Caco-2 (cell line): ENCODE measurements around the gene C11orf24. TPM values are rescaled to one million over a fixed set of nuclear protein-coding genes. Genes with fewer than 3 reads are reported as not detected.
A peak's percentile ranks its signal among the peaks of the same experiment; 100 is the strongest.

Experiments used
- BruUV-seq: library from RNA; stranded (reverse); fragments of 400-500 nt; replicated peaks from 2 replicates; lab custom pipeline; 2021; lab: Mats Ljungman, UMichigan
- CTCF ChIA-PET: fragments of 300-600 bp; sonication (Branson Sonifier 250); formaldehyde crosslinking; loops from one replicate; lab custom pipeline; 2022; ENCODE audit warnings: antibody characterized with exemption; lab: Charles Lee
- POLR2A ChIA-PET: fragments of 300-600 bp; sonication (Branson Sonifier 250); formaldehyde crosslinking; loops from one replicate; lab custom pipeline; 2022; ENCODE audit warnings: antibody characterized with exemption; lab: Charles Lee
- DNase-seq, 2 experiments: peaks; one replicate each; pipeline versions ENCODE4 v3.0.0 to v3.0.0-alpha.2; 2020 to 2022
- H3K27me3 ChIP-seq: replicated peaks from 2 replicates; pipeline ENCODE4 v1.6.0; 2011; ENCODE audit warnings: low read length; ENCODE audit not compliant: control insufficient read depth, insufficient read depth
- H3K36me3 ChIP-seq: 2 replicates; pipeline ENCODE4 v1.5.1; 2011; ENCODE audit warnings: low read length; ENCODE audit not compliant: control insufficient read depth, insufficient read depth
- H3K4me1 ChIP-seq: fragments of 250-450 bp; sonication (Bioruptor Pico); 2 replicates; pipeline ENCODE4 v1.5.1; 2020; ENCODE audit warnings: mild to moderate bottlenecking
- H3K4me3 ChIP-seq: 2 replicates; pipeline ENCODE4 v1.5.1; 2011; ENCODE audit warnings: low read depth, mild to moderate bottlenecking, control low read depth, low read length
- H3K9me3 ChIP-seq: fragments of 250-450 bp; sonication (Bioruptor Pico); 2 replicates; pipeline ENCODE4 v1.5.1; 2020; ENCODE audit warnings: mild to moderate bottlenecking, moderate library complexity
- H3K27ac Mint-ChIP-seq: one replicate; pipeline ENCODE4 v1.8.0; 2022; ENCODE audit warnings: mixed read lengths; ENCODE audit not compliant: unreplicated experiment
- H3K27me3 Mint-ChIP-seq: one replicate; pipeline ENCODE4 v1.8.0; 2022; ENCODE audit warnings: mixed read lengths; ENCODE audit not compliant: insufficient read depth, unreplicated experiment
- H3K36me3 Mint-ChIP-seq: one replicate; pipeline ENCODE4 v1.8.0; 2022; ENCODE audit warnings: mild to moderate bottlenecking, mixed read lengths; ENCODE audit not compliant: insufficient read depth, unreplicated experiment
- H3K4me1 Mint-ChIP-seq: one replicate; pipeline ENCODE4 v1.8.0; 2022; ENCODE audit warnings: low read depth, mixed read lengths; ENCODE audit not compliant: unreplicated experiment
- H3K4me3 Mint-ChIP-seq: one replicate; pipeline ENCODE4 v1.8.0; 2022; ENCODE audit warnings: mild to moderate bottlenecking, moderate library complexity, mixed read lengths; ENCODE audit not compliant: unreplicated experiment
- H3K9me3 Mint-ChIP-seq: one replicate; pipeline ENCODE4 v1.8.0; 2022; ENCODE audit warnings: mixed read lengths; ENCODE audit not compliant: unreplicated experiment
- intact Hi-C: fragments of 100-400 bp; cut with micrococcal nuclease; formaldehyde crosslinking; loops from one replicate; pipeline ENCODE4 v1.10.0; 2022; ENCODE audit not compliant: unreplicated experiment
- total RNA-seq: library from RNA; stranded (reverse); gene quantifications from 2 replicates; pipeline ENCODE4 v1.2.3, GENCODE V29; 2022
- TF ChIP-seq, protein P1 (sequence below), 2 experiments: fragments of 200-600 bp in 1 of 2; IDR thresholded peaks; 1 replicate in 1 of 2; 2 replicates in 1 of 2; pipeline versions ENCODE4 v1.5.1 to v1.8.0; 2011 to 2022; ENCODE audit warnings: antibody characterized with exemption in 1 of 2, control low read depth in 1 of 2, inconsistent platforms in 1 of 2, low read depth in 1 of 2, low read length in 1 of 2, mild to moderate bottlenecking in 1 of 2, moderate library complexity in 1 of 2; ENCODE audit not compliant: insufficient read depth in 1 of 2, severe bottlenecking in 1 of 2, unreplicated experiment in 1 of 2

C11orf24 gene
- total RNA-seq, 1 experiment from 2014 or later = 79.8 TPM

DNA sequence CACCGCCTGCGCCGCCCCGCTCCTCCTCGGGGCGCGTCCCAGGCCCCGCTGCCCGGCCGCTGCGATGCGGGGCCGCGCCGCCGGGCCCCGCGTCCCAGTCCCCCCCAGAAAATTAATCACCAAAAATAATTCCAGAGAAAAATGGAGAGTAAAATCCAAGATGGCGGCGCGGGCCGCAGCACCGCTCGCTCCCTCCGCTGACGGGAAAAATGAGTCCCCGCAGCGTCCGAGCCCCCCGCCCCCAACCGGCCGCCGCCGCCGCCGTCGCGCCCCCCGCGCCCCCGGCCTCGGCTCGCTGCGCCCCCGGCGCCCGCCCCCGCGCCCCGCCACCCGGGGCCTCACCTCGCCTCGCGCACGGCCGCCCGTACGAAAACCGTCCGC, 58.6 kb downstream of the C11orf24 start, which contains the start of gene KMT5B:
TSS of gene KMT5B (minus strand) at position 162 of the 381 bp plus-strand sequence. CDS start 23,220 bp downstream, outside the sequence.
- Mint-ChIP-seq H3K27me3 (no peaks in the 10 kb centered on the region), H3K4me1 (peaks cover 37% of the 10 kb centered on the region), H3K4me3 (peak within 1 kb of the TSS; percentile 86), H3K27ac (peak within 1 kb of the TSS; percentile 85), H3K36me3 (peaks cover 30% of the 10 kb centered on the region), H3K9me3 (no peaks in the 10 kb centered on the region)
- ChIA-PET POLR2A (no interaction called here), CTCF (interaction anchor here (1.8 kb wide), 1 partner anchor 85 kb away, joined by 6 read pairs; no protein-coding TSS in a partner anchor)
- H3K36me3 ChIP-seq = no peaks in the 10 kb centered on the region
- H3K9me3 ChIP-seq = no peaks in the 10 kb centered on the region
- BruUV-seq = no TSS peak
- DNase-seq = peak in 1 of 2 experiments; percentile 89
- H3K27me3 ChIP-seq = no peaks in the 10 kb centered on the region
- TF ChIP-seq, protein P1, sequence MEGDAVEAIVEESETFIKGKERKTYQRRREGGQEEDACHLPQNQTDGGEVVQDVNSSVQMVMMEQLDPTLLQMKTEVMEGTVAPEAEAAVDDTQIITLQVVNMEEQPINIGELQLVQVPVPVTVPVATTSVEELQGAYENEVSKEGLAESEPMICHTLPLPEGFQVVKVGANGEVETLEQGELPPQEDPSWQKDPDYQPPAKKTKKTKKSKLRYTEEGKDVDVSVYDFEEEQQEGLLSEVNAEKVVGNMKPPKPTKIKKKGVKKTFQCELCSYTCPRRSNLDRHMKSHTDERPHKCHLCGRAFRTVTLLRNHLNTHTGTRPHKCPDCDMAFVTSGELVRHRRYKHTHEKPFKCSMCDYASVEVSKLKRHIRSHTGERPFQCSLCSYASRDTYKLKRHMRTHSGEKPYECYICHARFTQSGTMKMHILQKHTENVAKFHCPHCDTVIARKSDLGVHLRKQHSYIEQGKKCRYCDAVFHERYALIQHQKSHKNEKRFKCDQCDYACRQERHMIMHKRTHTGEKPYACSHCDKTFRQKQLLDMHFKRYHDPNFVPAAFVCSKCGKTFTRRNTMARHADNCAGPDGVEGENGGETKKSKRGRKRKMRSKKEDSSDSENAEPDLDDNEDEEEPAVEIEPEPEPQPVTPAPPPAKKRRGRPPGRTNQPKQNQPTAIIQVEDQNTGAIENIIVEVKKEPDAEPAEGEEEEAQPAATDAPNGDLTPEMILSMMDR (IDR thresholded peaks at IDR 0.05; ENCODE audit: insufficient read depth in 1 of 2, low read depth in 1 of 2, low read length in 1 of 2, severe bottlenecking in 1 of 2, unreplicated experiment in 1 of 2) = no peak
- H3K4me1 ChIP-seq = peaks cover 21% of the 10 kb centered on the region
- intact Hi-C loops = no loop called here
- H3K4me3 ChIP-seq = peak within 1 kb of the TSS; percentile 99

DNA sequence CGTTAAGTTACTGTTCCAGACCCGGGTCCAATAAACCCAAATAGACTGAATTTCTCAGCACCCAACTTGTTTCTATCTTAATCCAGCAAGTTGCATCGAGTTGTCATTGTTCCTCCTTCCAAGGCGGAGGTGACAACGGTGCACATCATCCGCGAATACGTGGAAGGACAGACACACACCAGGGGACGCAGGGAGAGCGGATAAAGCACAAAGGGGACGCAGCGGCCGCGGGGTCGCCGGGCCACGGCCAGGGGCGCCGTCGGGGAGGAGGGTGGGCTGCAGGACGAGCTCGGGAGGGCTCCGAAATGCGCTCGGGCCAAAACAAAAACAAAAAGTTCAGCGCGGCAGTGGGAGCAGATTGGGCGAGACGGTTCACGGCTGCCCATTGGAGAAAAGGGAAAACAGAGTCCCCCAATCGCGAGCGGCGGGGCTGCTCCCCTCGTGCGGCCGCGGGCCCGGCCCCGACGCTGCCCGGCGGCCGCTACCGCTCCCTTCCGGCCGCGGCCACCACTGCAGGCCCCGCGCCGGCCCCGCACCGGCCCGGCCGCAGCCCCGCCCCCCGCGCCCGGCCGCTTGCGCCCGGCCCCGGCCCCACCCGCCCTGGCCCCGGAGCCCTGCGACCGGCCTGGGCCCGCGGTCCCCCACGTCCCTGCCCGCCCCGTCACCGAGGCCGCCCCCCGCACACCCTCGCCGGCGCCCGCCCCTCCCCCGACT, 59.2 kb downstream of the C11orf24 start:
- Mint-ChIP-seq H3K4me3 (peak overlapping the region; percentile 86), H3K27me3 (no peaks in the 10 kb centered on the region), H3K4me1 (peaks cover 38% of the 10 kb centered on the region), H3K36me3 (peaks cover 30% of the 10 kb centered on the region), H3K9me3 (no peaks in the 10 kb centered on the region), H3K27ac (peak overlapping the region; percentile 85)
- POLR2A ChIA-PET = no interaction called here
- H3K9me3 ChIP-seq = no peaks in the 10 kb centered on the region
- peaks cover 21% of the 10 kb centered on the region for H3K4me1 ChIP-seq
- intact Hi-C loops = no loop called here
- peak overlapping the region; percentile 99 for H3K4me3 ChIP-seq
- CTCF ChIA-PET = interaction anchor here (0.7 to 1.8 kb wide), 2 partner anchors 85 to 95 kb away, joined by 4 to 6 read pairs; no protein-coding TSS in a partner anchor
- H3K27me3 ChIP-seq = no peaks in the 10 kb centered on the region
- no peaks in the 10 kb centered on the region for H3K36me3 ChIP-seq
- no TSS peak for BruUV-seq
- TF ChIP-seq, protein P1 (IDR thresholded peaks at IDR 0.05; ENCODE audit: insufficient read depth in 1 of 2, low read depth in 1 of 2, low read length in 1 of 2, severe bottlenecking in 1 of 2, unreplicated experiment in 1 of 2) = peak in 1 of 2 experiments; percentile 47
- DNase-seq = peak; percentile 77 to 84

DNA sequence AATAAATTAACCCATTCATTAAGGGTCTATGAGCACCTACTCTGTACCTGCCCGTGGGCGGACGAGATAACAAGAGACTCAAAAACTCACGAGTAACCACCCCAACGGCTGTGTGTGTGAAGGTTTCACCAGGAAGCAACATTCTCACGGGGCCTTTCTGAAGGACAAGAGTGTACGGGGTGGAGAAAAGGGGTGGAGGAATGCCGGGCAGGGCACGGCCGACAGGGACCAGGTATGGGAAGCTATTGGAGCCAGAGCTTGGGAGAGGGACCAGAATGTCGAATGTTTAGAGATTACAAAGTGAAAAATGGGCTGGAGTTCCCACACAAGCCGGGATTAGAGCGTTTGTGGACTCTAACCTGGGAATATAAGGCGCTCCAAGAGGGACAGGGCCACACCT, 60.2 kb downstream of the C11orf24 start:
- intact Hi-C loops = no loop called here
- H3K4me1 Mint-ChIP-seq = peaks cover 38% of the 10 kb centered on the region
- CTCF ChIA-PET = interaction anchor here (0.7 to 1.8 kb wide), 2 partner anchors 86 to 96 kb away, joined by 3 to 6 read pairs; no protein-coding TSS in a partner anchor
- H3K9me3 Mint-ChIP-seq = no peaks in the 10 kb centered on the region
- H3K4me3 ChIP-seq = peak overlapping the region; percentile 99
- peak overlapping the region; percentile 68 for H3K27ac Mint-ChIP-seq
- TF ChIP-seq, protein P1 (IDR thresholded peaks at IDR 0.05; ENCODE audit: insufficient read depth in 1 of 2, low read depth in 1 of 2, low read length in 1 of 2, severe bottlenecking in 1 of 2, unreplicated experiment in 1 of 2) = no peak
- H3K4me1 ChIP-seq = peaks cover 21% of the 10 kb centered on the region
- H3K27me3 Mint-ChIP-seq = no peaks in the 10 kb centered on the region
- H3K9me3 ChIP-seq = no peaks in the 10 kb centered on the region
- POLR2A ChIA-PET = interaction anchor here (0.6 kb wide), 1 partner anchor 249 kb away, joined by 4 read pairs; the partner anchor contains the start of gene PPP6R3
- no peaks in the 10 kb centered on the region for H3K27me3 ChIP-seq
- H3K36me3 ChIP-seq = no peaks in the 10 kb centered on the region
- peaks cover 30% of the 10 kb centered on the region for H3K36me3 Mint-ChIP-seq
- peak overlapping the region; percentile 86 for H3K4me3 Mint-ChIP-seq
- BruUV-seq = no TSS peak
- DNase-seq = no peak

Other genes with a start within 250 kb of the C11orf24 start
- 309 and 334 TPM in 2 replicates for gene NDUFS8, start 241.3 kb downstream of the C11orf24 start, total RNA-seq
- gene TCIRG1, start 232.9 kb downstream of the C11orf24 start, total RNA-seq = 2.7 and 2.8 TPM in 2 replicates
- gene CHKA, start 150.6 kb downstream of the C11orf24 start, total RNA-seq = 169 TPM in 2 replicates
- 89.1 and 91.2 TPM in 2 replicates for gene KMT5B, start 58.7 kb downstream of the C11orf24 start, total RNA-seq
- 94.3 TPM in 2 replicates for gene LRP5, start 40.6 kb upstream of the C11orf24 start, total RNA-seq
- gene PPP6R3, start 188.8 kb upstream of the C11orf24 start, total RNA-seq = 271 and 276 TPM in 2 replicates